HG03575 (cell line): ENCODE data around the gene PUS3.
"Not testable (repeated sequence)": the region's sequence is repeated elsewhere in the genome, so short reads cannot be mapped to it uniquely, and the experiment has no call there.

Experiments
- ATAC-seq: cut with Tn5 transposase; IDR thresholded peaks from one replicate; pipeline ENCODE4 v1.9.1; 2021; ENCODE audit not compliant: unreplicated experiment, insufficient number of reproducible peaks, low FRiP score; ENCODE audit errors: extremely low read depth

PUS3 gene

GRCh38 chr11:125924384-125925007 is 21.5 kb upstream of the PUS3 start:
- ATAC-seq, result no peak

- no peak for ATAC-seq
These were observed 20.6 kb upstream of the PUS3 start for GRCh38 chr11:125923633-125924032.

- no peak for ATAC-seq
These were observed 20.1 kb upstream of the PUS3 start for GRCh38 chr11:125923012-125923579.

GRCh38 chr11:125922156-125922555 is 19.1 kb upstream of the PUS3 start:
- no peak for ATAC-seq

GRCh38 chr11:125921042-125921441 is 18.0 kb upstream of the PUS3 start:
- no peak for ATAC-seq

- ATAC-seq, result no peak
These were observed 15.3 kb upstream of the PUS3 start for GRCh38 chr11:125918140-125918840.

GRCh38 chr11:125916683-125917347 is 13.8 kb upstream of the PUS3 start:
- ATAC-seq, result no peak

- not testable (repeated sequence) for ATAC-seq
These were observed 11.6 kb upstream of the PUS3 start for GRCh38 chr11:125914601-125915000.

GRCh38 chr11:125910226-125910849 is 7.3 kb upstream of the PUS3 start:
- ATAC-seq, result no peak

GRCh38 chr11:125904678-125905077 is 1.7 kb upstream of the PUS3 start:
- no peak for ATAC-seq

- ATAC-seq, result no peak
These were observed 979 bp upstream of the PUS3 start, which contains the start of gene DDX25 for GRCh38 chr11:125903711-125904659. Gene DDX25 (plus strand): TSS chr11:125904508. CDS start chr11:125904518, 10 bp downstream.

- ATAC-seq, result no peak
These were observed 604 bp downstream of the PUS3 start for GRCh38 chr11:125902277-125902926.

GRCh38 chr11:125901872-125902271 is 1.1 kb downstream of the PUS3 start:
- ATAC-seq, result no peak

GRCh38 chr11:125892994-125893393 is 10.0 kb downstream of the PUS3 start:
- ATAC-seq, result no peak

GRCh38 chr11:125892071-125892470 is 10.9 kb downstream of the PUS3 start:
- no peak for ATAC-seq

GRCh38 chr11:125890447-125891100 is 12.4 kb downstream of the PUS3 start:
- no peak for ATAC-seq
